Measurements from ENCODE around the gene RPL31. TPM values are rescaled to one million over a fixed set of nuclear protein-coding genes. Genes with fewer than 3 reads are reported as not detected.

Gene RPL31
- total and polyA plus RNA-seq, 8 donors, result 272 to 7,137 (median 1,362) TPM

DNA sequence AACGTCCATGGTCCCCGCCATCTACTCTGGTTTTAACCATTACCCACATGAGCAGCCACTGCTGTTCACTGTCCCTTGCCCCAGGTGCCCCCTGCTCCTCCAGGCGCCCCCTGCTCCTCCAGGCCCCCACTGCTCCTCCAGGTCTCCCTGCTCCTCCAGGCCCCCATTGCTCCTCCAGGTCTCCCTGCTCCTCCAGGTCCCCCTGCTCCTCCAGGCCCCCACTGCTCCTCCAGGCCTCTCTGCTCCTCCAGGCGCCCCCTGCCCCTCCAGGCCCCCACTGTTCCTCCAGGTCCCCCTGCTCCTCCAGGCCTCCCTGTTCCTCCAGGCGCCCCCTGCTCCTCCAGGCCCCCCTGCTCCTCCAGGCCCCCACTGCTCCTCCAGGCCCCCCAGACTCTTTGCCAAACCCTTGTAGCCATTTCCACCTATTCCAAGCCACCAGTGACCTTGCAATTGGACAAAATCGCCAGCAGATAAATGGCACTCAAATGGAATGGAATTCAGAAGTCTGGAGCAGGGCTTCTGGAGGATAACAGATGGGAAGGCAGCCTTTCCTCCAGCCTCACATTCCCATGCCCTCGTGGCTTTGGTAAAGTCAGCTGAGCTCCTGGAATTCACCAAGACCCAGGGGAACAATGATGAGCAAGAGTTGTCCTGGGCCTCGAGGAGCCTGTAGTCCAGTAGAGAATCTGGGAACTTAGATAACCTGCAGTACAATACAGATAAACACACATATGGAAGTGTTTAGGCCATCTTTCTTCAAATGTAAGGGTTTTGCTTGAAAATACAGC is 13.3 kb upstream of the RPL31 start:
- Histone ChIP-seq H3K27me3 (no peaks in the 10 kb centered on the region), H3K36me3 (peaks cover 6 to 66% (median 43%) of the 10 kb centered on the region in 4 donors), H3K27ac (no peak overlapping the region), H3K4me3 (no peak overlapping the region), H3K9me3 (no peaks in the 10 kb centered on the region), H3K4me1 (peaks cover 0 to 5% (median 0%) of the 10 kb centered on the region in 4 donors)
- intact Hi-C loops (cut with DNase I; ENCODE audit: low total_unique reads), result no loop called here
- TF ChIP-seq POLR2A (IDR thresholded peaks at IDR 0.05), result no peak
- no peak for TF ChIP-seq EP300 (IDR thresholded peaks at IDR 0.05)
- TF ChIP-seq POLR2AphosphoS5 (IDR thresholded peaks at IDR 0.05), result no peak
- TF ChIP-seq, protein P1, sequence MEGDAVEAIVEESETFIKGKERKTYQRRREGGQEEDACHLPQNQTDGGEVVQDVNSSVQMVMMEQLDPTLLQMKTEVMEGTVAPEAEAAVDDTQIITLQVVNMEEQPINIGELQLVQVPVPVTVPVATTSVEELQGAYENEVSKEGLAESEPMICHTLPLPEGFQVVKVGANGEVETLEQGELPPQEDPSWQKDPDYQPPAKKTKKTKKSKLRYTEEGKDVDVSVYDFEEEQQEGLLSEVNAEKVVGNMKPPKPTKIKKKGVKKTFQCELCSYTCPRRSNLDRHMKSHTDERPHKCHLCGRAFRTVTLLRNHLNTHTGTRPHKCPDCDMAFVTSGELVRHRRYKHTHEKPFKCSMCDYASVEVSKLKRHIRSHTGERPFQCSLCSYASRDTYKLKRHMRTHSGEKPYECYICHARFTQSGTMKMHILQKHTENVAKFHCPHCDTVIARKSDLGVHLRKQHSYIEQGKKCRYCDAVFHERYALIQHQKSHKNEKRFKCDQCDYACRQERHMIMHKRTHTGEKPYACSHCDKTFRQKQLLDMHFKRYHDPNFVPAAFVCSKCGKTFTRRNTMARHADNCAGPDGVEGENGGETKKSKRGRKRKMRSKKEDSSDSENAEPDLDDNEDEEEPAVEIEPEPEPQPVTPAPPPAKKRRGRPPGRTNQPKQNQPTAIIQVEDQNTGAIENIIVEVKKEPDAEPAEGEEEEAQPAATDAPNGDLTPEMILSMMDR (IDR thresholded peaks at IDR 0.05), result no peak
- 81 to 86% (median 84%) methylated on average over 8 of the region's 8 CpGs for WGBS, 5 donors
- DNase-seq, result no peak

DNA sequence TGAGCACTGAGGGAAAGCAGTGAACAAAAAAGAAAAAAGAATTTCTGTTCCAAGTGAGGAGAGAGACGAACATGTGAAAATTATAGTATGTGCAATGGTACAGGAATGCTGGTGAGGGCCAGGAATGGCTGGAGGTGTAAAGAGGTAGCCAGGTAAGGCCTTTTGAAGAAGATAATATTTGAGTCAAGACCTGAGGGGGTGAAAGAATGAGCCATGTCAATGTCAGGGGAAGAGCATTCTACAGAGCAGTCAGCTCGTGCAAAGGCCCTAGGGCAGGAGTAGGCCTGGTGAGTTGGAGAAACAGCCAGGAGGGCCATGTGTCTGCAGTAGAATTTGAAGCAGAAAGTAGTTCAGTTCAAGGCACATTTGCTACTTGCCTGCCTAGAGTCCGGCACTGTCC is 12.4 kb upstream of the RPL31 start:
- H3K27ac ChIP-seq, result no peak overlapping the region
- H3K36me3 ChIP-seq, result peaks cover 6 to 74% (median 51%) of the 10 kb centered on the region in 4 donors
- no peak for TF ChIP-seq EP300 (IDR thresholded peaks at IDR 0.05)
- no peak for DNase-seq
- no peaks in the 10 kb centered on the region for H3K4me1 ChIP-seq
- WGBS, 5 donors, result 93 to 99% (median 96%) methylated on average over 3 of the region's 3 CpGs
- no peaks in the 10 kb centered on the region for H3K27me3 ChIP-seq
- H3K9me3 ChIP-seq, result no peaks in the 10 kb centered on the region
- no peak overlapping the region for H3K4me3 ChIP-seq
- intact Hi-C loops (cut with DNase I; ENCODE audit: low total_unique reads), result no loop called here

DNA sequence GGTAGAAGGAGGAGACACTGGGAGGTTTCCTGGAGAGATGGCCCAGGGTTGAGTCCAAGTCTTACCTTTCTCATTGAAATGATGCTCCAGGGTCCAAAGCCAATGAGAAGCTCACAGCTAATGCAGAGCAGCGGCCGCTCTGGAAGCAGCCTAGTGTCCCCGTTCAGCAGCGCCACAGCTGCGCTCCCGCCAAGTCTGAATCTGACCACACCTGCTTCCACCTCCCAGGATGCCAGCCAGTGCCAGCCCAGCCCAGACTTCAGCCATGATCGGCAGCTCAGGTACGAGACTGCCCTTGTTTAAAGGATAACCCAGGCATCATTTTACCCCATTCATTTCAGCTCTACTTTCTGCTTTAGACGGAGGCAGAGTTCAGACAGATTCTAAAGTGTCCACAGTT is 11.9 kb upstream of the RPL31 start:
- no peak overlapping the region for H3K27ac ChIP-seq
- 88 to 95% (median 91%) methylated on average over 9 of the region's 9 CpGs for WGBS, 5 donors
- TF ChIP-seq, protein P1 (IDR thresholded peaks at IDR 0.05), result no peak
- TF ChIP-seq EP300 (IDR thresholded peaks at IDR 0.05), result no peak
- TF ChIP-seq POLR2A (IDR thresholded peaks at IDR 0.05), result no peak
- TF ChIP-seq POLR2AphosphoS5 (IDR thresholded peaks at IDR 0.05), result no peak
- H3K4me3 ChIP-seq, result no peak overlapping the region
- intact Hi-C loops (cut with DNase I; ENCODE audit: low total_unique reads), result no loop called here
- H3K27me3 ChIP-seq, result no peaks in the 10 kb centered on the region
- no peak for DNase-seq
- no peaks in the 10 kb centered on the region for H3K4me1 ChIP-seq
- no peaks in the 10 kb centered on the region for H3K9me3 ChIP-seq
- peaks cover 6 to 75% (median 54%) of the 10 kb centered on the region in 4 donors for H3K36me3 ChIP-seq

DNA sequence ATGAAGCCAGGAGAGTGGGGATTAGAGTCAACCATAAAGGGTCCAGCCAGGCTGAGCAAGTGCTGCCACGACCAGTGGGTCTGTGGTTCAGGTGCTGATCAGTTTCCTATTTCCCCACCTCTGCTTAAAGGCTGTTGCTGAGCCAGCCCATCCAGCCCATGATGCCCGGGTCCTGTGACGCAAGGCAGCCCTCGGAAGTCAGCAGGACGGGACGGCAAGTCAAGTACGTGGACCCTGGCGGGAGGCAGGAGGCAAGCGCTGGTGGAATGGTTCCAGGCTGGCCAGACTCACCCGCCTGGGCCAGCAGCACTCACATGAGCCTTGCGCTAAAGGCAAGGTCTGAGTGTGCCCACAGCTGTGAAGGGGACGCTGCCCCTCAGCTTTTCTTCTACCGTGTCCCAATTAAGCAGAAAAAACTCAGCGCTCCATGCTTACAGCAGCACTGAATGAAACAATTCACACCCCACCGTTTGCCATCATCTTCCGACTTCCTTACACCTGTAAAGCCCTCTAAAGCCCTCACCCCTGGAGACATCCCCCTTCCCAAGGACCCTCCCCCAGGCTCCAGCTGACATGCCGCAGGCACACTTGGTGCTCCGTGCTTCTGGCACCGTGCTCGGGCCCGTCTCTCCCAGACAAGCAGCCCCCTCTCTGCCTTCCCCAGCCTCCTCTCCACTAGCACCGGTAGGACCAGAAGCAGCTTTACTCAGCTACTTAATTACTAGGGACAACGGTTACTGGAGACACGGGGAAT is 11.3 kb upstream of the RPL31 start:
- no peaks in the 10 kb centered on the region for H3K9me3 ChIP-seq
- no peak for TF ChIP-seq EP300 (IDR thresholded peaks at IDR 0.05)
- no peak overlapping the region for H3K27ac ChIP-seq
- peaks cover 10 to 76% (median 59%) of the 10 kb centered on the region in 4 donors for H3K36me3 ChIP-seq
- DNase-seq, result no peak
- intact Hi-C loops (cut with DNase I; ENCODE audit: low total_unique reads), result no loop called here
- H3K4me1 ChIP-seq, result no peaks in the 10 kb centered on the region
- no peaks in the 10 kb centered on the region for H3K27me3 ChIP-seq
- no peak overlapping the region for H3K4me3 ChIP-seq
- 83 to 90% (median 87%) methylated on average over 24 of the region's 24 CpGs for WGBS, 5 donors

DNA sequence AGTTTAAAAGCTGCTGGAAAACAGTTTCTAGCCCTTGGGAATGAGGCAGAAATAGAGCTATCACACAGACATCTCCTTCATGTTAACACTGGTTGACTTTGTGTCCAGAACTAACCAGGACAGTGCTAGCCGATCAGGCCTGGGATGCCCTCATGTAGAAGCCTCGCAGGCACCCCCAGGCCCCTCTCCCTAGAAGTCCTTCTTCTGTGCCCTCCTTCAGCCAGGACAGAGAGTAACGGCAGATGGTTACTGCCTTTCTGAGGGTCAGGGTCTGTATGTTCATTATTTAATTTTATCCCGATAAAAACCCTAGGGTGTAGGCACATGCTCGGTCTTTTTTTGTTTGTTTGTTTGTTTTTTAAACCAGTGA is 10.7 kb upstream of the RPL31 start:
- 82 to 94% (median 92%) methylated on average over 5 of the region's 5 CpGs for WGBS, 5 donors
- no peaks in the 10 kb centered on the region for H3K27me3 ChIP-seq
- no peak for DNase-seq
- H3K4me1 ChIP-seq, result no peaks in the 10 kb centered on the region
- no peak overlapping the region for H3K27ac ChIP-seq
- intact Hi-C loops (cut with DNase I; ENCODE audit: low total_unique reads), result no loop called here
- TF ChIP-seq, protein P1 (IDR thresholded peaks at IDR 0.05), result no peak
- TF ChIP-seq POLR2A (IDR thresholded peaks at IDR 0.05) (no peak), EP300 (IDR thresholded peaks at IDR 0.05) (no peak), POLR2AphosphoS5 (IDR thresholded peaks at IDR 0.05) (no peak)
- no peaks in the 10 kb centered on the region for H3K9me3 ChIP-seq
- H3K36me3 ChIP-seq, result peaks cover 10 to 76% (median 63%) of the 10 kb centered on the region in 4 donors
- no peak overlapping the region for H3K4me3 ChIP-seq

Measured in stomach (tissue), 9 donors.